COLO668 (cell line): Measurements from ENCODE around the gene MTHFSD.

Experiments used
- DNase-seq: peaks from one replicate; lab custom pipeline; 2025; ENCODE audit not compliant: unreplicated experiment; lab: John Stamatoyannopoulos, UW

The MTHFSD gene

GRCh38 chr16:86492961-86493629 is 61.9 kb downstream of the MTHFSD start:
- DNase-seq = no peak

- DNase-seq = no peak
Measured at GRCh38 chr16:86492267-86492960, 62.6 kb downstream of the MTHFSD start.

GRCh38 chr16:86491640-86492023 is 63.4 kb downstream of the MTHFSD start:
- no peak for DNase-seq

GRCh38 chr16:86490859-86491639 is 64.0 kb downstream of the MTHFSD start:
- peak; percentile 18 for DNase-seq

- DNase-seq = no peak
Measured at GRCh38 chr16:86485746-86486145, 69.3 kb downstream of the MTHFSD start.

- DNase-seq = no peak
Measured at GRCh38 chr16:86484240-86484639, 70.8 kb downstream of the MTHFSD start.

- DNase-seq = no peak
Measured at GRCh38 chr16:86481607-86482006, 73.4 kb downstream of the MTHFSD start.

- no peak for DNase-seq
Measured at GRCh38 chr16:86480444-86480843, 74.6 kb downstream of the MTHFSD start.
